Measurements from ENCODE around the gene CALHM3.

GRCh38 chr10:103512591-103513379, 33.7 kb upstream of the CALHM3 start:
- TF ChIP-seq CTCF (conservative IDR thresholded peaks at IDR 0.05; ENCODE audit: low read depth, low read length) (no peak), EZH2 (IDR thresholded peaks at IDR 0.05; ENCODE audit: low read length, unreplicated experiment) (no peak), EZH2phosphoT487 (IDR thresholded peaks at IDR 0.05; ENCODE audit: borderline replicate concordance, low read length) (no peak)

Data from PC-3 (cell line).